SU-DHL-6 (cell line): Measurements from ENCODE around the gene BANP.
"Not testable (repeated sequence)": the region's sequence is repeated elsewhere in the genome, so short reads cannot be mapped to it uniquely, and the experiment has no call there.

Source experiments
- H2AFZ ChIP-seq: fragments of 200-600 bp; sonication (generic); 2 replicates; pipeline ENCODE4 v1.6.1; 2014; ENCODE audit warnings: low read depth, mild to moderate bottlenecking, moderate library complexity, mixed read lengths, antibody characterized with exemption, low read length; ENCODE audit not compliant: severe bottlenecking
- H3F3A ChIP-seq: fragments of 200-600 bp; shearing (Covaris generic); 2 replicates; pipeline ENCODE4 v1.6.0; 2016; ENCODE audit warnings: antibody characterized with exemption, mild to moderate bottlenecking; ENCODE audit not compliant: insufficient read depth
- H3K27ac ChIP-seq: fragments of 200-600 bp; sonication (generic); 2 replicates; pipeline ENCODE4 v1.5.1; 2016; ENCODE audit warnings: low read depth, mild to moderate bottlenecking, low read length, moderate library complexity, mixed read lengths
- H3K27me3 ChIP-seq: fragments of 200-600 bp; sonication (generic), shearing (Covaris generic); 2 replicates; pipeline ENCODE4 v1.6.0; 2014; ENCODE audit warnings: mild to moderate bottlenecking, low read length
- H3K36me3 ChIP-seq: fragments of 200-600 bp; sonication (generic); 2 replicates; pipeline ENCODE4 v1.6.1; 2014; ENCODE audit warnings: mild to moderate bottlenecking, low read length, mixed read lengths
- H3K4me2 ChIP-seq: fragments of 300-600, 200-600 bp; shearing (Covaris generic), sonication (generic); 2 replicates; pipeline ENCODE4 v1.6.0; 2014; ENCODE audit warnings: low read length, low read depth, mild to moderate bottlenecking; ENCODE audit not compliant: poor library complexity, severe bottlenecking
- H3K4me3 ChIP-seq: fragments of 200-600 bp; sonication (generic); 2 replicates; pipeline ENCODE4 v1.5.1; 2014; ENCODE audit warnings: antibody characterized with exemption, low read length, mild to moderate bottlenecking, mixed read lengths; ENCODE audit not compliant: insufficient read depth, poor library complexity, severe bottlenecking
- H3K79me2 ChIP-seq: fragments of 200-600 bp; sonication (generic); 2 replicates; pipeline ENCODE4 v1.6.1; 2014; ENCODE audit warnings: mild to moderate bottlenecking, low read length, moderate library complexity; ENCODE audit not compliant: insufficient read depth
- H3K9ac ChIP-seq: fragments of 200-600 bp; sonication (generic); 2 replicates; pipeline ENCODE4 v1.7.0; 2014; ENCODE audit warnings: mild to moderate bottlenecking, low read length
- H3K9me2 ChIP-seq: fragments of 200-600 bp; sonication (generic); replicated peaks from 2 replicates; pipeline ENCODE4 v1.6.1; 2014; ENCODE audit warnings: low read length; ENCODE audit not compliant: insufficient read depth
- H3K9me3 ChIP-seq: fragments of 200-600 bp; sonication (generic); 2 replicates; pipeline ENCODE4 v1.6.1; 2014; ENCODE audit warnings: low read length, mixed read lengths; ENCODE audit not compliant: insufficient read depth
- H4K20me1 ChIP-seq: fragments of 200-600 bp; sonication (generic); 2 replicates; pipeline ENCODE4 v1.6.1; 2014; ENCODE audit warnings: low read depth, mild to moderate bottlenecking, antibody characterized with exemption, low read length, moderate library complexity, mixed read lengths
- CTCF ChIP-seq: fragments of 200-600 bp; sonication (generic); IDR thresholded peaks from one replicate; pipeline ENCODE4 v1.5.1; 2017; ENCODE audit warnings: antibody characterized with exemption, mild to moderate bottlenecking, low read length, moderate library complexity; ENCODE audit not compliant: insufficient read depth, poor library complexity, severe bottlenecking
- EZH2phosphoT487 ChIP-seq: fragments of 200-600 bp; sonication (generic), shearing (Covaris generic); conservative IDR thresholded peaks from 2 replicates; pipeline ENCODE4 v1.6.1; 2018; ENCODE audit warnings: mild to moderate bottlenecking, antibody characterized with exemption, low read length, moderate library complexity, mixed read lengths

Gene BANP

GRCh38 chr16:88037876-88038525, 86.8 kb downstream of the BANP start:
- not testable (repeated sequence) for H3K36me3 ChIP-seq, H4K20me1 ChIP-seq, H3K4me3 ChIP-seq, H3K27ac ChIP-seq, H3K27me3 ChIP-seq, H3K4me2 ChIP-seq, H3K79me2 ChIP-seq, H3K9me3 ChIP-seq, H2AFZ ChIP-seq, H3K9ac ChIP-seq, H3F3A ChIP-seq, H3K9me2 ChIP-seq

- not testable (repeated sequence) for H3F3A ChIP-seq, H3K9me2 ChIP-seq, H3K4me2 ChIP-seq, H3K9me3 ChIP-seq, H3K27ac ChIP-seq, H2AFZ ChIP-seq, H3K4me3 ChIP-seq, H3K79me2 ChIP-seq, H4K20me1 ChIP-seq, H3K9ac ChIP-seq, H3K36me3 ChIP-seq, H3K27me3 ChIP-seq
These were observed 87.3 kb downstream of the BANP start for GRCh38 chr16:88038526-88038908.

- peaks cover 10% of the 10 kb centered on the region for H3F3A ChIP-seq
- no peaks in the 10 kb centered on the region for H4K20me1 ChIP-seq
- no peaks in the 10 kb centered on the region for H3K79me2 ChIP-seq
- H3K9me2 ChIP-seq = no peaks in the 10 kb centered on the region
- H3K9ac ChIP-seq = no peak overlapping the region
- no peak for TF ChIP-seq CTCF
- no peak for TF ChIP-seq EZH2phosphoT487
- H2AFZ ChIP-seq = no peak overlapping the region
- no peak overlapping the region for H3K4me3 ChIP-seq
- no peaks in the 10 kb centered on the region for H3K36me3 ChIP-seq
- no peak overlapping the region for H3K4me2 ChIP-seq
- no peak overlapping the region for H3K27ac ChIP-seq
- H3K27me3 ChIP-seq = no peaks in the 10 kb centered on the region
- no peaks in the 10 kb centered on the region for H3K9me3 ChIP-seq
These were observed 88.4 kb downstream of the BANP start for GRCh38 chr16:88039591-88039990.

- H3K36me3 ChIP-seq, H3K4me2 ChIP-seq, H4K20me1 ChIP-seq, H3K27ac ChIP-seq, H3K79me2 ChIP-seq, H3K9me2 ChIP-seq, H3K4me3 ChIP-seq, H3K9me3 ChIP-seq, H3K27me3 ChIP-seq, H3K9ac ChIP-seq, H2AFZ ChIP-seq: not testable (repeated sequence)
- H3F3A ChIP-seq = peaks cover 17% of the 10 kb centered on the region
These were observed 89.1 kb downstream of the BANP start for GRCh38 chr16:88040196-88040876.

- H3K4me2 ChIP-seq, H4K20me1 ChIP-seq, H3K9ac ChIP-seq, H3K4me3 ChIP-seq, H3K9me3 ChIP-seq, H3K27ac ChIP-seq, H2AFZ ChIP-seq, H3K9me2 ChIP-seq, H3K27me3 ChIP-seq, H3K36me3 ChIP-seq, H3K79me2 ChIP-seq: not testable (repeated sequence)
- H3F3A ChIP-seq = peaks cover 22% of the 10 kb centered on the region
These were observed 89.6 kb downstream of the BANP start for GRCh38 chr16:88040877-88041244.

- H3K27ac ChIP-seq, H3K4me2 ChIP-seq, H3K36me3 ChIP-seq, H3K27me3 ChIP-seq, H3K4me3 ChIP-seq, H3K9ac ChIP-seq, H4K20me1 ChIP-seq, H3K9me3 ChIP-seq, H2AFZ ChIP-seq, H3K79me2 ChIP-seq, H3K9me2 ChIP-seq: not testable (repeated sequence)
- peaks cover 23% of the 10 kb centered on the region for H3F3A ChIP-seq
These were observed 90.3 kb downstream of the BANP start for GRCh38 chr16:88041506-88041905.

- H3K27ac ChIP-seq = peak overlapping the region; percentile 9; the same call in 1 of the 2 replicates
- H4K20me1 ChIP-seq, H2AFZ ChIP-seq, H3K27me3 ChIP-seq, H3K4me3 ChIP-seq, H3K79me2 ChIP-seq, H3K9ac ChIP-seq, H3K9me2 ChIP-seq, H3K4me2 ChIP-seq, H3K36me3 ChIP-seq, H3K9me3 ChIP-seq: not testable (repeated sequence)
- peaks cover 24% of the 10 kb centered on the region for H3F3A ChIP-seq
These were observed 90.8 kb downstream of the BANP start for GRCh38 chr16:88041986-88042562.
